GM18499 (cell line): Measurements from ENCODE around the gene RBMS1.
"Not testable (repeated sequence)": the region's sequence is repeated elsewhere in the genome, so short reads cannot be mapped to it uniquely, and the experiment has no call there.

Source experiments
- ATAC-seq: cut with Tn5 transposase; IDR thresholded peaks from one replicate; pipeline ENCODE4 v1.9.1; 2021; ENCODE audit warnings: moderate number of reproducible peaks; ENCODE audit not compliant: insufficient read depth, unreplicated experiment

Gene RBMS1

DNA sequence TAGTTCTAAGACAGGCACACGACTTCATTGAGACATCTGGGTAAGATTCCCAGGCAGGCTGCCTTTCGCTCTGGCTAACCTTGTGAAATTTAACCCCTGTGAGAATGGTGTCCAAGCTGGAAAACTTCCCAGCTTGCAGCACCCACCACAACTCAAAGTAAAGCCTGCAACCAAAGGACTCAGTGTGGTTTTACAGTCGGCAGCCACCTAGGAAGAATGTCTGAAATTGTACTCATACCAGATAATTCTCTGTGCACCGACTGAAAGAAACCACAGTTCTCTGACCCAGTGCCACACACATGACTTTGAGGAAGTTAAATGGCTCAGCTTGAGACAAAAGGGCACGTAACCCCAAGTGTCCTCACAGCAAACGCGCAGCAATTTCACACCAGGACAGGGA is 125.7 kb downstream of the RBMS1 start:
- no peak for ATAC-seq

DNA sequence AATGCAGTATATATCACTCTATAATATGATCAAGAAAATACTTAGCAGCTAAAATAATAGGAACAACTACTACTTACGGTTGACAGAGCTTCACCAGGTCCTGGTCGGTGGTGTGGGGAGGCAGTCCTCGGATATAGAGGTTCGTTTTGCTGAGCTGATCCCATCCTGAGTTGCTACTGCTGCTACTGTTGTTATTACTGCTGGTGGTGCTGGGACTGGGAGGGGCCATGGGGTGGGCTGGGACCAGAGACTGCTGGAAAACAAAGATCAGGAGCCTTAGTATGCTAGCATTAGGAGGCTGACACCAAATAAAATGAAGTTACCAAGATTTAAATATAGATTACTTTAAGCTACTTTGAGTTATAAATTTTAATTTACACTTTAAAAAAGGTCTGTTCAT is 126.5 kb downstream of the RBMS1 start:
- not testable (repeated sequence) for ATAC-seq

DNA sequence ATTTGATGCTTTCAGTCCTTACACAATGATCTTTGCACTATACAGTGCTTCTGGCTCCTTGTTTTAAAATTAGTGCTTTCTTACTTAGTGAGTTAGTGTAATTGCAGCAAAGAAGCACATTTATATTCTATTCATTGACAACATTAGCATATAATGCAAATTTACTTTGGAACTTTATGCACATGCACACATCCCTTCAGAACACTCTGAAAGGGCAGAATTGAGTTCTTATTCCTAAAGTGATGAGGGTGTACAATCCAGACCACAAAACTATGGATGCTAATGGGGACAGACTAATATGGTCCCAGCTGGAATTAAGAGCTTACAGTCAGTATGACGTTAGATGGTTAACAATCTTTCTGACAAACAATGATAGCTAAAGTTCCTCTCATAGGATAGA is 127.1 kb downstream of the RBMS1 start:
- ATAC-seq: no peak

- no peak for ATAC-seq
Measured at GRCh38 chr2:160365716-160366367, 127.8 kb downstream of the RBMS1 start.

DNA sequence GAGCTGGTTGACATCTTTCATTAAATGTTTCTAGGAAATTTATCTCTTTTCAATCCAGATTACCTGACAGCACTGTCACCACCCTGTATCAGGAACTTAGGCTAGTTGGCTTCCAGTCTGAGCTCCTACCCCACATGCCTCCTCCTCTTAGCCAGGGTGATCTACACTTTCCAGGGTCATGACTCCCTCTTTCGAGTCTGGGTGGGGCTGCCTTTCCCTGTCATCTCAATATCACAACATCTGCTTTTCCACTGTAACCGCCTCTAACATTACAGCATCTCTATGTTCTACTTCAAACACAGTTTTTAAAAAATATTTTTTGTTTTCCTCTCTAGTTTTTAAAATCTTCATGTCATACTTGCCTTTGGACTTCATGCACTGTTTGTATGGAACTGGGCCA is 129.2 kb downstream of the RBMS1 start:
- no peak for ATAC-seq

DNA sequence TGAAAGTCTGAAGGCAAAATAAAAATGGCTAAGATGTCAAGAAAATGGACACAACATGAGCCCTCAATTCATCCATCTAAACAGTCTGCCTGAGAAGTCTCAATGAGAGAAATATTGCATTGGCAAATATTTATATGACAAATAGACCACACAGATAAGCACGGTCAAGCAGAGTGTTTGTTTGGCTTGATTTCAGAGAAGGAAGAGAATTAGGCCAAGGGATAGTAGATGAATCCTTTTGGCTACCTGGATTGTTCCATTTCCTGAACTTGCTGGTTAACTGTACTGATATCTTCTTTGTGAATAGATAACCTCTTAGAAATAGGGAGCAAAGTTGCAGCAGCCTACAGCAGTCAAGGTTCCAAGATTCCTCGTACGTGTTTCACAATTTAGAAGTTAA is 129.6 kb downstream of the RBMS1 start:
- no peak for ATAC-seq

DNA sequence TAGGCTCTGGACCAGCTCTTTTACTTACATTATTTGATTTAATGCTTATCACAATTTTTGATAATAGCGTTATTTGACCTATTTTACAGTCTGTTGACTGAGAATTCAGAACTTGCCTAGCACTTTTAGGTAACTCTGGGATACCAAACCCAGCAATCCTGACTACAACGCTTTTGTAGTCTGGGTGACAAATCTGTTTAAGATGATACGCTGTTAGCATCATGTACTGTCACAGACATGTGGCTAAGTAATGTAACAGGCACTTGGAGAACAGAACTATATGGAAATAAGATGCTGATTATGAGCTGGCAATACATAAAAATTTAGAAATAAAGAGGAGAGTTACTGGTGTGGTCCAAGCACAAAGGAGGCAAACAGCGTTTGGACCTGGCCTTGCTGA is 130.6 kb downstream of the RBMS1 start:
- no peak for ATAC-seq

- ATAC-seq: no peak
Measured at GRCh38 chr2:160362541-160362940, 131.1 kb downstream of the RBMS1 start.

GRCh38 chr2:160362018-160362417 is 131.6 kb downstream of the RBMS1 start:
- no peak for ATAC-seq

- ATAC-seq: no peak
Measured at GRCh38 chr2:160360089-160360757, 133.4 kb downstream of the RBMS1 start.

DNA sequence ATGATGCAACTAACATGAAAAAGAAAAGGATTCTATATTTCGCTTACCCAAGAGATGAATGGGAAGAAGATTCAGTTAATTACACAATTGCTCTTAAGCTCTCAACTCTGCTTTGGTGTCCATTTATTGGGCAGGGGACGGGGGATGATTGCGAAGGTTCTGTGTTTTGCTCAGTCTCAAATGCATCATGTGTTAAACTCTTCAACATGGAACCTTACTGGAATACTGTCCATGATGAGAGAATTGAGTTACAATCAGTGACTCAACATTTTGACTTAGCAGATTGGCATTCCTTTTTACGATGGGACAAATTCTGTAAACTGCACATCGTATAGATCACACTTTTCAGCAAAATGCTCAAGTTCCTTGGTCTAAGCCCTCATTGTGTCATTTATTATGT is 135.6 kb downstream of the RBMS1 start:
- ATAC-seq: no peak

- no peak for ATAC-seq
Measured at GRCh38 chr2:160356485-160356884, 137.1 kb downstream of the RBMS1 start.

GRCh38 chr2:160355080-160355479 is 138.5 kb downstream of the RBMS1 start:
- no peak for ATAC-seq

GRCh38 chr2:160354677-160355076 is 138.9 kb downstream of the RBMS1 start:
- no peak for ATAC-seq

- ATAC-seq: no peak
Measured at GRCh38 chr2:160353813-160354212, 139.8 kb downstream of the RBMS1 start.

GRCh38 chr2:160353166-160353565 is 140.4 kb downstream of the RBMS1 start:
- ATAC-seq: no peak

- ATAC-seq: no peak
Measured at GRCh38 chr2:160352500-160352899, 141.1 kb downstream of the RBMS1 start.

DNA sequence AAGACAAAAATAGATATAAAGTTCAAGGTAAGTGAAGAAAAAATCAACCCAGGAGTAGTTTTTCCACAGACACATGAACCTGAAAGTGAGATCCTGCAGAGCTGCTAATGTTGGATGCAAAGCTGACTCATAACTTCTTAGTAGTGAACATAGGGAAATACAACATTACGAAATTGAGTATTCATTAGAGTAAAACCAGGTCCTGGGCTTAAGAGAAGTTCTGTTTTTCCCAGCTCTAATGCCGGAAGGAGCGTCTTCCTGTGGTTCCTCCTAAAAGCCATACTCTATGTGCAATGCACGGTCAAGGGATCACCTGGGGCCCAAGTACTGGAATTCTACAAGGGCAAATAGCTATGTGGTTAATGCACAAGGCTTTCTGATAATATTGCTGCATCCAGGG is 141.7 kb downstream of the RBMS1 start:
- ATAC-seq: no peak

DNA sequence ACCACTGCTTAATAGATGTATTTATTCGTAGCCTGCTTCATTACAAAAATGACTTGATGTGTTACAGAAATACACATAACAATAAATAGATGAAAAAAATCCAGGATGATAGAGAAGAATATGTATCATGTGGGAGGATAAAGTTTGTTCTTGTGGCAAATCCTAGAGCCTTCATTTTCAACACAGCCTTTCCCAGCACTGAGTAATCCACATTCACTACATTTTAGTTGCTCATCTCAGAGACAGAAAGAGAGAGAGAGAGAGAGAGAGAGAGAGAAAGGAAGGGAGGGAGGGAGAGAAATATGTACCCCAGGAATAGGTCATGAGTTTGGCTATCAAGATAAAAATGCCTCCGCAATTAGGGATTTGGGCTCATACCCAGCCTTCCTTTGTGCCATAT is 144.3 kb downstream of the RBMS1 start:
- ATAC-seq: no peak

- ATAC-seq: no peak
Measured at GRCh38 chr2:160347269-160347863, 146.2 kb downstream of the RBMS1 start.

DNA sequence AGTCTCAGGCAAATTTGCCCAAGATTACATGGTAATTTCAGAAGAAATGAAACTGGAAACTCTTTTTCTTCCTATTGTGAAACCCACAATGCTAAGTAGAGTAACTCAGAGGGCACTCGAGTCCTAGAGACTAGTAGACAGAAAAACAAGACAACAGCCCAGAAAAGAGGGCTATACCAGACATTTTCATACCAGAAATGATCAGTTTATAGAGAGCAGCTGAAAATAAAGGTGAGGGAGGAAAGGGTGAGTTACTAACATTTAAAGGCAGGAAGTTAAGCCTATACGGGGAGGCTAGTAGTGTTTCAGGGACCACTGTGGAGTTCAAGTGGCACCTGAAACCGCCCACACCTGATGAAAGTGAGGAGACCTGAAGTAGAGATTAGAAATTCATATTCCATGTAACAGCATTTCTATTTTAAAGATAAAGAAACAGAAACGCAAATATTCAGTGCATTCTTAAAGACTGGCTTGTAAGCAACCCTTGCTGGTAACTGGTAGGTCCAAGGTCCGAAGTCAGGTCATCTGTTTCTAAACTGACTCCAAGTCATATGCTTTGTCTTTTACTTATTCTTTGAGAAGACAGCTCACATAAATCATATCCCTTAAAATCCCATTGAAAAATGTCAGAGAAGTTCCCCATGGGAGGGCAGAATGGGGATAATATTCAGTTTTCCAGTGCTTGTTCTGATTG is 148.4 kb downstream of the RBMS1 start:
- ATAC-seq: no peak
